ENCODE results near the gene SCO1.

The SCO1 gene

DNA sequence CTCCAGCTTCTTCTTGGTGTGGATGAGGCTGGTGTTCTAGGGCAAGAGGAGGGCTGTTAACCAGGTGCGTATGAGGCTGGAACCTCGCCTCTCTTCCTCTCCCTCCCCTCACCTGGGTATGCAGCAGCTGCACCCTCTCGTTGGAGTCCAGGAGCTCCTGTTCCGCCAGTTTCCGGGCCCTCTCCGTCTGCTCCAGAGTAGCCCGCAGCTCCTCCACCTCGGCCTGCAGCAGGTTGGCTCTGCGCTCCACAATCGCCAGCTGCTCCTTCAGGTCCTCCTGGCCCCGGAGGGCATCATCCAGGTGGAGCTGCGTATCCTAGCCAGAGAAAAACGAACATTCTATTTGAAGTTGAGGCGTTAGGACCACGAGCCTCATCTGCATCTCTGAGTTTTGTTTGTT, 65.6 kb downstream of the SCO1 start:
- H3K36me3 ChIP-seq, result peaks cover 31 to 78% (median 42%) of the 10 kb centered on the region in 3 donors
- no peak overlapping the region for H3K4me3 ChIP-seq
- intact Hi-C loops (cut with DNase I; ENCODE audit: low total_unique reads), result no loop called here
- no peaks in the 10 kb centered on the region for H3K27me3 ChIP-seq
- DNase-seq, result no peak
- no peaks in the 10 kb centered on the region for H3K9me3 ChIP-seq
- TF ChIP-seq, protein P1, sequence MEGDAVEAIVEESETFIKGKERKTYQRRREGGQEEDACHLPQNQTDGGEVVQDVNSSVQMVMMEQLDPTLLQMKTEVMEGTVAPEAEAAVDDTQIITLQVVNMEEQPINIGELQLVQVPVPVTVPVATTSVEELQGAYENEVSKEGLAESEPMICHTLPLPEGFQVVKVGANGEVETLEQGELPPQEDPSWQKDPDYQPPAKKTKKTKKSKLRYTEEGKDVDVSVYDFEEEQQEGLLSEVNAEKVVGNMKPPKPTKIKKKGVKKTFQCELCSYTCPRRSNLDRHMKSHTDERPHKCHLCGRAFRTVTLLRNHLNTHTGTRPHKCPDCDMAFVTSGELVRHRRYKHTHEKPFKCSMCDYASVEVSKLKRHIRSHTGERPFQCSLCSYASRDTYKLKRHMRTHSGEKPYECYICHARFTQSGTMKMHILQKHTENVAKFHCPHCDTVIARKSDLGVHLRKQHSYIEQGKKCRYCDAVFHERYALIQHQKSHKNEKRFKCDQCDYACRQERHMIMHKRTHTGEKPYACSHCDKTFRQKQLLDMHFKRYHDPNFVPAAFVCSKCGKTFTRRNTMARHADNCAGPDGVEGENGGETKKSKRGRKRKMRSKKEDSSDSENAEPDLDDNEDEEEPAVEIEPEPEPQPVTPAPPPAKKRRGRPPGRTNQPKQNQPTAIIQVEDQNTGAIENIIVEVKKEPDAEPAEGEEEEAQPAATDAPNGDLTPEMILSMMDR (IDR thresholded peaks at IDR 0.05), result no peak
- no peaks in the 10 kb centered on the region for H3K4me1 ChIP-seq
- no peak overlapping the region for H3K27ac ChIP-seq

- Histone ChIP-seq H3K4me3 (no peak overlapping the region), H3K27me3 (no peaks in the 10 kb centered on the region), H3K4me1 (no peaks in the 10 kb centered on the region), H3K27ac (no peak overlapping the region), H3K9me3 (no peaks in the 10 kb centered on the region), H3K36me3 (peaks cover 31 to 74% (median 42%) of the 10 kb centered on the region in 3 donors)
- TF ChIP-seq, protein P1 (IDR thresholded peaks at IDR 0.05), result peak; percentile 58 to 87
- intact Hi-C loops (cut with DNase I; ENCODE audit: low total_unique reads), result no loop called here
- no peak for DNase-seq
These were observed 66.2 kb downstream of the SCO1 start for GRCh38 chr17:10631048-10631700.

- no peak for DNase-seq
- H3K36me3 ChIP-seq, result peaks cover 21 to 61% (median 30%) of the 10 kb centered on the region in 3 donors
These were observed 67.6 kb downstream of the SCO1 start for GRCh38 chr17:10629706-10630105.

DNA sequence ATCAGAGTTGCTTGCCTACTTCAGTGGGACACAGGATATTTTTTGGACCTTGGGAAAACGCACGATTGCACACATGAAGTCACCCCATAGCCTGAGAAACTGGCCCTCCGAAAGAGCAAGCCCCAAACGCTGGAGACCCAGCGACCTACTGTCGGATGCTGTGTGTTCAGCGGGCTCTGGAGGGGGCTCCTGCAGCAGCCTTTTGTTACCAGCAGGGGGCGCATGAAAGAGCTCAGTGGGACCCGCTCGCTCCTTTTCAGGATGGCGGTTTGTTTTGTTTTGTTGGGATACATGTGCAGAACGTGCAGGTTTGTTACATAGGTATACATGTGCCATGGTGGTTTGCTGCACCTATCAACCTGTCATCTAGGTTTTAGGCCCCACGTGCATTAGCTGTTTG, 68.6 kb downstream of the SCO1 start:
- Histone ChIP-seq H3K9me3 (no peaks in the 10 kb centered on the region), H3K27me3 (no peaks in the 10 kb centered on the region), H3K27ac (no peak overlapping the region), H3K4me1 (peaks cover 0 to 7% (median 0%) of the 10 kb centered on the region in 4 donors), H3K36me3 (peaks cover 16 to 51% (median 27%) of the 10 kb centered on the region in 3 donors), H3K4me3 (no peak overlapping the region)
- no peak for DNase-seq
- TF ChIP-seq, protein P1 (IDR thresholded peaks at IDR 0.05), result no peak
- intact Hi-C loops (cut with DNase I; ENCODE audit: low total_unique reads), result no loop called here

More at GRCh38 chr17:10629706-10630105, 67.6 kb downstream of the SCO1 start:
- H3K9me3 ChIP-seq, result no peaks in the 10 kb centered on the region
- intact Hi-C loops (cut with DNase I; ENCODE audit: low total_unique reads), result no loop called here
- H3K27ac ChIP-seq, result no peak overlapping the region
- TF ChIP-seq, protein P1 (IDR thresholded peaks at IDR 0.05), result no peak
- H3K27me3 ChIP-seq, result no peaks in the 10 kb centered on the region
- H3K4me1 ChIP-seq, result peaks cover 0 to 5% (median 0%) of the 10 kb centered on the region in 4 donors
- no peak overlapping the region for H3K4me3 ChIP-seq

DNA sequence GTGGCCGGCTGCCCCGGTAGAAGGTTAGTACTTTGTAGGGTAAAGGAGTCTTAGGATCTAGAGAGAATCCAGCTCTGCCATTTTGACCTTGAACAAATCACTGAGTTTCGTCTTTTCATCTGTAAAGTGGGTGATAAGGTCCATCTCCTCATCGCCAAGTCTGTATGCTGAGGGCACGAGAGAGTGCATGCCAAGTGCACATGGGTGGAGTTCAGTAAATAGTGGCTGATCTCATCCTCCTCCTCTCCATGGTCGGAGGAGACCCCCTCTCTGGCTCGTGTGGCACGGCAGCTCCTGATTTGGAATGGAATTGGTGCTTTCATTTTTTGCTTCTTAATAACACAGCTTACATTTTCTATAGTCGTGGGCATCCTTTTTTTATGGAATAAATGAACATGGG, 70.9 kb downstream of the SCO1 start:
- H3K4me1 ChIP-seq, result peaks cover 0 to 7% (median 0%) of the 10 kb centered on the region in 4 donors
- H3K27me3 ChIP-seq, result no peaks in the 10 kb centered on the region
- TF ChIP-seq, protein P1 (IDR thresholded peaks at IDR 0.05), result no peak
- peaks cover 10 to 29% (median 14%) of the 10 kb centered on the region in 3 donors for H3K36me3 ChIP-seq
- no peak overlapping the region for H3K4me3 ChIP-seq
- no peak for DNase-seq
- H3K9me3 ChIP-seq, result no peaks in the 10 kb centered on the region
- H3K27ac ChIP-seq, result no peak overlapping the region
- intact Hi-C loops (cut with DNase I; ENCODE audit: low total_unique reads), result no loop called here
